ENCODE results near the gene ZNF787. TPM values are rescaled to one million over a fixed set of nuclear protein-coding genes. Genes with fewer than 3 reads are reported as not detected.

The ZNF787 gene
- total RNA-seq, 1 experiment from 2014 or later: 132 TPM

DNA sequence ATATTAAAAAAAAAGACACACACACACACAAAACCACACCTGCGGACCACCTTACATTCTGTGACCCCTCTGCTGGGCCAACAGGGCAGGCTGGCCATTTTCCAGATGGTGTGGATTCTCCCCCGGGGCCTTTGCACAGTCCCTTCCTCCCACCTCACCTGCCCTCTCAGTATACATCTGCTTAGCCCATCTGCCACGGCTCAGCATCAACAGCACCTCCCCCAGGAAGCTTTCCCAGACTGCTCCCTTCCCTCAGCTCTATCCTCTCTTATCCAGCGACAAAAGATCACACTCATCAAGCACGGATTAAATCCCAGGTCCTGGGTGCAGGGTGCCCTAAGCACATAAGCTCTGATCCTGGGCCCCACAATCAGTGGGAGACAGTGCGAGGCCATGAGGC lies 4.5 kb downstream of the ZNF787 start:
- H3K36me3 ChIP-seq (ENCODE audit: control insufficient read depth, insufficient read depth, low read length): no peaks in the 10 kb centered on the region
- H3K9me3 ChIP-seq (ENCODE audit: control insufficient read depth, insufficient read depth, low read depth, low read length): no peaks in the 10 kb centered on the region
- in situ Hi-C loops (cut with HindIII; ENCODE audit: low pct_unique_long_range_greater_than_20kb, low sequenced_read_pairs) (no loop called here), intact Hi-C loops (cut with micrococcal nuclease; ENCODE audit: unreplicated experiment) (no loop called here)
- TF ChIP-seq CTCF (IDR thresholded peaks at IDR 0.05) (no peak), POLR2AphosphoS5 (IDR thresholded peaks at IDR 0.05; ENCODE audit: low read depth, low read length) (no peak), TCF7L2 (IDR thresholded peaks at IDR 0.05; ENCODE audit: low read depth, low read length) (no peak), REST (IDR thresholded peaks at IDR 0.05; ENCODE audit: insufficient read depth in 1 of 2, low read depth in 2 of 2, low read length in 1 of 2) (no peak), SIN3A (IDR thresholded peaks at IDR 0.05; ENCODE audit: borderline replicate concordance, insufficient read depth, low read depth, low read length) (no peak)
- H3K27me3 ChIP-seq (ENCODE audit: control insufficient read depth, insufficient read depth, low read length): no peaks in the 10 kb centered on the region
- ChIA-PET CTCF (no interaction called here), POLR2A (no interaction called here)
- H3K27ac ChIP-seq (ENCODE audit: low read length): peak overlapping the region; percentile 88
- DNase-seq (ENCODE audit: low read depth, low spot score) (no peak), ATAC-seq (no peak)
- no peak overlapping the region for H3K4me3 ChIP-seq (ENCODE audit: low read depth in 2 of 2, low read length in 2 of 2)
- H3K4me1 ChIP-seq (ENCODE audit: control insufficient read depth, insufficient read depth, low read length): peaks cover 75% of the 10 kb centered on the region
- BruUV-seq (replicated peaks): no TSS peak

DNA sequence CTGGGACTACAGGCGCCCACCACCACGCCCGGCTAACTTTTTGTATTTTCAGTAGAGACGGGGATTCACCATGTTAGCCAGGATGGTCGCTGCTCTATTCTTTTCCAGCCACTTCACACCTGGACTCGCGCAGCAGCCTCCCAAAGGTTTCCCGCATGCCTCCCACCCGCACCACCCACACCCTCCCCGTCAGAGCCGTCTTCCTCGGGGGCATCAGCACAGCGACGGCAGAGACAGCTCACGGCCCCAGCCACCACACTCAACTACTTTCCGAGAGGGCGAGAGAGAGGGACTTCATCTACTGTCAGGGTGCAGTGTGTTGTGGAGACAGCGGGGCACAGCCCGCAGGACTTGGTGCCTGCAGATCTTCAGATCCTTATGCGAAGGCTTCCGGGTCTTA lies 5.6 kb downstream of the ZNF787 start:
- in situ Hi-C loops (cut with HindIII; ENCODE audit: low pct_unique_long_range_greater_than_20kb, low sequenced_read_pairs): no loop called here
- Histone ChIP-seq H3K27me3 (ENCODE audit: control insufficient read depth, insufficient read depth, low read length) (no peaks in the 10 kb centered on the region), H3K36me3 (ENCODE audit: control insufficient read depth, insufficient read depth, low read length) (no peaks in the 10 kb centered on the region), H3K4me3 (ENCODE audit: low read depth in 2 of 2, low read length in 2 of 2) (no peak overlapping the region), H3K9me3 (ENCODE audit: control insufficient read depth, insufficient read depth, low read depth, low read length) (no peaks in the 10 kb centered on the region), H3K4me1 (ENCODE audit: control insufficient read depth, insufficient read depth, low read length) (peaks cover 86% of the 10 kb centered on the region), H3K27ac (ENCODE audit: low read length) (peak overlapping the region; percentile 87)
- ATAC-seq (no peak), DNase-seq (ENCODE audit: low read depth, low spot score) (no peak)
- BruUV-seq (replicated peaks): no TSS peak
- intact Hi-C loops (cut with micrococcal nuclease; ENCODE audit: unreplicated experiment): no loop called here
- TF ChIP-seq SIN3A (IDR thresholded peaks at IDR 0.05; ENCODE audit: borderline replicate concordance, insufficient read depth, low read depth, low read length): no peak
- no peak for TF ChIP-seq CTCF (IDR thresholded peaks at IDR 0.05)
- no peak for TF ChIP-seq REST (IDR thresholded peaks at IDR 0.05; ENCODE audit: insufficient read depth in 1 of 2, low read depth in 2 of 2, low read length in 1 of 2)
- TF ChIP-seq TCF7L2 (IDR thresholded peaks at IDR 0.05; ENCODE audit: low read depth, low read length): no peak
- TF ChIP-seq POLR2AphosphoS5 (IDR thresholded peaks at IDR 0.05; ENCODE audit: low read depth, low read length): no peak
- ChIA-PET CTCF (no interaction called here), POLR2A (no interaction called here)

Data from Panc1 (cell line).